GM12892 (cell line): ENCODE measurements around the gene ARHGAP26.

Experiments
- POLR2A ChIP-seq: IDR thresholded peaks from 2 replicates; pipeline ENCODE4 v1.6.1; 2011; ENCODE audit warnings: low read depth, low read length, control low read depth
- POLR2AphosphoS5 ChIP-seq: IDR thresholded peaks from 2 replicates; pipeline ENCODE4 v1.6.1; 2011; ENCODE audit warnings: low read depth, low read length, control low read depth

GRCh38 chr5:142925795-142926194, 155.6 kb downstream of the ARHGAP26 start:
- TF ChIP-seq POLR2A, result no peak
- no peak for TF ChIP-seq POLR2AphosphoS5
